GM18858 (cell line): ENCODE results near the gene AMBP.

ENCODE experiments used
- ATAC-seq: cut with Tn5 transposase; IDR thresholded peaks from one replicate; pipeline ENCODE4 v1.9.1; 2021; ENCODE audit not compliant: unreplicated experiment

Gene AMBP

DNA sequence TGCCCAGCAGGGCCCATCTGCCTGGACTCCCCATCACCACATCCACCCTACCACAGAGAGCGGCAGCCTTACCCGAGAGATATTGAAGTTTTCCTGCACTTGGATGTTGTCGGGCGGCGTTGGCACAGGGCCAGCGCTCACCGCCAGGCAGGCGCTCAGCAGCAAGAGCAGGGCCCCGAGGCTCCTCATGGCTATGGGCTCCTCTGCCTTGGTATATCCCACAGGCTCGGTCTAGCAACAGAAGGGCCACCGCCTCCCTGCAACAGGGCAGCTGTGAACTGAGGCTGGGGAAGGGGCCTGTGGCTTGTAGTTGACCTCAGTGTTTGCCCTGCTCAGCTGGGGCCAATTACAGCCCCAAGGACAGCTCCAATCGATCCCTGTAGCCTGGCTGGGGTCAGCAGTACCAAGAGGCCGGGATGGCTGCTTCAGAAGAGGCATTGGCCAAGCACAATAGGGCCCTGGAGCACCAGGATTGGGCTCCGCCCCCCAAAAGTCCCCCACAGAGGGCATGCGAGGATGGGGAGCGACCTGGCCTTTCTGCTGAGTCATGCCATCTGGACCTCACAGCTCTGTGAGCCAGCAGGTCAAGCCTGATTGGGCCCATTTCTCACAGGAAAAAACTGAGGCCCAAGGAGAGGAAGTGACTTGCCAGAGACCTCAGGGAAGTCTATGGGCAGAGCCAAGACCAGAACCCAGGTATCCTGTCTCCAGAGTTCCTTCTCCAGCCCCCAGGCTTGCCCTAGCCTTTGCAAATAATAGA is at the start of gene AMBP:
TSS of gene AMBP (minus strand) at position 280 of the 760 bp plus-strand sequence. CDS start at position 189, 91 bp downstream.
- ATAC-seq, result no peak

GRCh38 chr9:114126247-114127060 is 48.4 kb upstream of the AMBP start:
- ATAC-seq, result no peak

GRCh38 chr9:114125476-114126013 is 47.4 kb upstream of the AMBP start:
- no peak for ATAC-seq

DNA sequence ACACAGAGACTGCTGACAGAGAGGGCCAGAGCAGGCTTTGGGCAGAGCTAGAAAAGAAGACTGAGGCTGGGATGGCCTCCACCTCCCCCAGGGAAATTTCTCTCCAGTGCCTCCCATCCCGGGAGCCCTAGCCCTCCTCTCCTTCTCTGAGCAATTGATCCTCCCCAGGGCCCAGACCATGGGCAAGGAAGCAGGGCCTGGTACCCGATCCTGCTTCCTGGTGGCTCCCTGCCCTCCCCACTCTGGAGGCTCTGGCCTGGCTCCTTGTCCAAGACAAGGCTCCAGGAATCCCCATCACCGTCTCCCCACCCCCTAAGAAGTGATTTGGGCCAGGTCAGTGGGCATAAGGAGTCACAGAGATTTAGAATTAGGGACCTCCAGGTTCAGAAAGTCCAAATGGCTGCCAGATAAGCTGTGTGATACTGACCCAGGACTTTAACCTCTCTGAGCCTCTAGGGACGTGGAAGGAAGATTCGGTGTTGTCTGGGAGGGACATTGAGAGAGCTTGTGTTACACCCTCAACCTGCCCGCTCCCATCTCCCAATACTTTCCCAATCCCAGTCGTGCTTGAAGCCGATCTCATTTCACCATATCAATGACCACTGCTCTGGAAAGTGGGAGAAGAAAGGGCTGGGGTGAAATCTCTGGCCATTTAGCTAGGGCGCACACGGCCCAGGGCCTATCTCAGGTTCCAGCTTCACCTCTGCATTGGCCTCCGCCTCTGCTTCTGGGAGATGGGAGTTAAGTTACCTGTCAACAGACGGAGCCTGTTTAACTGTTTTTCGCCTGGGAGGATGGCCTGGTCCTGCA is 46.8 kb upstream of the AMBP start:
- no peak for ATAC-seq

DNA sequence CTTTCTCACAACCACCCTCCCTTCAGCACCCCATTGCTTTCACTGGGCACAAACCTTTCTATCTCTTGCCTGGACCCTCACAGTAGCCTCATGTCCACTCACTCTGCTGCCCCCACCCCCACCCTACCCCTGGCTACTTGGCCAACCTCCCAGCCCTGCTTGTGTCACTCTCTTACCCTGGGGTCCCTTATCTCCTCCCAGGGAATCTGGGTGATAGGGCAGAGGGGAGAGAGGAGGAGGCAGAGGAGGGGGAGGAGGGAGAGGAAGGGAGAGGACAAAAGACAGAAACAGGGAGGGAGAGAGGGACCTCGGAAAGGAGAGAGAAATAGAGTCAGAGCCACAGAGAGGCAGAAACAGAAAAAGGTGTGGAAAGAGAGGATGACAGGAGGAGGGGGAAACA is 46.0 kb upstream of the AMBP start:
- no peak for ATAC-seq

DNA sequence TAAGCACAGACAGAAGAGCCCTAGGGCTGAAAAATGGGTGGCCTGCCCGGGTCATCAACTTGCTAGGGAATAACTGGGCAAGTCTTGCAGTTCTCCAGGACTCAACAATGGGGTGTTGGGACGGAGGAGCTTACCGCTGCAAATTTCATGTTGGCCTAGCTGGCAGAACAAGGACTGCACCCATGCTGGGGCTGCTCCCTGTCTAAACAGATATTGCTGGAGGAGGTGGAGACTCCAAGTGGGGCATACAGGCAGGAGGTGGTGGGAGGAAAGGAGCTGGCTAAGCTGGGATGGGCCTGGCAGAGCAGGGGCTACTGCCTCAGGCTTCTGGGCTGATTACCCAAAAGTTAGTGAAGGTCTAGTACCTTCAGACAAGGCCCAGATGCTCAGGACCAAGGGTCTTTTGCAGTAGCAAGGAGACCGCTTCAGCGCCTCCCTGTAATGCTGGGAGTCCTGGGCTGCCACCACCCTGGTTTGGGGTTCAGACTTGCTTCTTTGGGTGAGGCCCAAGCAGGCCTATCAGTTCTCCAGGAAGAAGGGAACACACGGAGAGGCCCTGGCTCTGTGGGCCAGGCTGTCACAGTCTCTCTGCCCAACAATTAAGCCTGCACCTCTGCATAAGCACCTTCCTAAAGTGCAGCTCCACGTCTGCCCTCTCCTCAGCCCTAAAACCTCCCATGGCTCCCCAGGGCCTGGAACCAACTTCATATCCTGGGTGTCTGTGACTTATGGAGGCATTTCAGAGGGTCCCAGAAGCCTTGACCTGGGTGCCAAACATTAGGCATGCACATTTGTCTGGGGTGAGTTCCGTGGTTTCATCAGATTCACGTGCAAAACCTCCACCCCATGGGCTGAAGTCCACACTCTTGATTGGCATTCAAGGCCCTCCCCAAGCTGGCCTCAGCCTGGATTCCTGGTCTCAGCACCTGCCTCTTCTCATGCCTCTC is 45.2 kb upstream of the AMBP start:
- ATAC-seq, result no peak

- no peak for ATAC-seq
These were observed 44.3 kb upstream of the AMBP start for GRCh38 chr9:114122136-114123027.

DNA sequence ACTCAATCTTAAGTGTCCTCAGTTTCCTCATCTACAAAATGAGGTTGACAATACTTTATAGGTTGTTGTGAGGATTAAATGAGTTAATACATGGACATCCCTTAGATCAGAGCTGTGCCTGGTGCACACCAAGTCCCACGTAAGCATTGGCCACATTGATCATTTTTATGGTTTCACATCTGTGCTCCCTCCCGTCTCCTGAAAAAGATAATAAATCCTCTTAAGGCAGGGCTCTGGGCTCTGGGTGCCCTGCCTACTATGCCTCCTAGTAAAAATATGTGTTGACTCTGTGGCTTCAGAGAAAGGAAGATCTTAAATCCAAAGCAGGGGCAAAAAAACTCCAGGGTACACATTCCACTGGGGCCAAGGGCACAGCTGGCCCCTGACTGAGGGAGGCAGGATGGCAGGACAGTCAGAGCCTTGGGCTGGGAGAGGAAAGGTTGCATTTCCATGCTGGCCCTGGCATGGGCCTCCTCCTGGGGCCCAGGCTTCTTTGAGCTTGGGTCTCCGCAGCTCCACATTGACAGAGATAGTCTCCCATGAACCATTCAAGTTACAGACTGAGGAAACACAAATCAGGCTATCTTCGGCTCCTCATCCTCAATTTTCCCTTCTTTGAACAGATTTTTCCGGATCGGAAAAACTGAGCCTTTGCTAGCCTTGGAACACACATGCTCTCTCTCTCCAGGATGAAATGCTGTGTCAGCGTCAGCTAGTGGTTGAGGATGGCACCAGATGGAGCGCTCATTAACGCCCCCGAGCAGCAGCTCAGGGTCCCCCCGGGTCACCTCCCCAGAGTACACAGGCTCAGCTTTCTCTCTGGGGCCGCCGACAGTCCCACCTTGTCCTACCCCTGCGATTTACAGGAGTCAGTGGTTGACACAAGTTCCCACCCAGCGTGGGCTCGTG is 43.4 kb upstream of the AMBP start:
- ATAC-seq, result no peak

DNA sequence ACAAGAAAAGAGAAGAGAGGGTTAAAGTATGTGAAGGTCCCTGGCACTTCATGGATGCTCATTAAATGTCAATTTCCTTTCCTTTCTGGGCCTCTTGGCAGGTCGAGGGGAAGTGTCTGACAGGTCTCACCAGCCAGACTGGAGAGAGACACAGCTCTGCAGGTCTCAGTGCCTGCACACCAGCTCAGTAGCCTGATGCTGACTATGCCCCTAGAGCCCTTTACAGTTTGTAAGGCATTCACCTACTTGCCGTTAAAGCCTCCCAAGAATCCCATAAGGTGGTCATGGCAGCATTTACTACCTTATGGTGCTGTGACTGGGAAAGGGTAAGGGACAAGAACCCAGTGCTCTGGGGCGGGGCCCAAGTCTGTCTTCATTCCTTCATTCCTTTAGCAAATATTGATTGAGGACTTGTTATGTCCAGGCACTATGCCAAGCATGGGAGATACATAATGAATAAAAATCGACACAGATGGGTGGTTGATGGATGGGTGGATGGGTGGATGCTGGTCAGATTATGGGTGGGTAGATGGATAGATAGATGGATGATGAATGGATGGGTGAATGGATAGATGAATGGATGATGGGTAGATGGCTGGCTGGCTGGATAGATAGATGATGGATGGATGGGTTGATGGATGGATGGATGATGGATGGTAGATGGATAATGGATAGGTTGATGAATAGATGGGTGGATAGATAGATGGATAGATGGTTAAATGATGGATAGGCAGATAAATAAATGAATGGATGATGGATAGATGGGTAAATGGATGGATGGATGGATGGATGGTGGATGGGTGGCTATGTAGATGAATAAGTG is 42.3 kb upstream of the AMBP start:
- no peak for ATAC-seq

DNA sequence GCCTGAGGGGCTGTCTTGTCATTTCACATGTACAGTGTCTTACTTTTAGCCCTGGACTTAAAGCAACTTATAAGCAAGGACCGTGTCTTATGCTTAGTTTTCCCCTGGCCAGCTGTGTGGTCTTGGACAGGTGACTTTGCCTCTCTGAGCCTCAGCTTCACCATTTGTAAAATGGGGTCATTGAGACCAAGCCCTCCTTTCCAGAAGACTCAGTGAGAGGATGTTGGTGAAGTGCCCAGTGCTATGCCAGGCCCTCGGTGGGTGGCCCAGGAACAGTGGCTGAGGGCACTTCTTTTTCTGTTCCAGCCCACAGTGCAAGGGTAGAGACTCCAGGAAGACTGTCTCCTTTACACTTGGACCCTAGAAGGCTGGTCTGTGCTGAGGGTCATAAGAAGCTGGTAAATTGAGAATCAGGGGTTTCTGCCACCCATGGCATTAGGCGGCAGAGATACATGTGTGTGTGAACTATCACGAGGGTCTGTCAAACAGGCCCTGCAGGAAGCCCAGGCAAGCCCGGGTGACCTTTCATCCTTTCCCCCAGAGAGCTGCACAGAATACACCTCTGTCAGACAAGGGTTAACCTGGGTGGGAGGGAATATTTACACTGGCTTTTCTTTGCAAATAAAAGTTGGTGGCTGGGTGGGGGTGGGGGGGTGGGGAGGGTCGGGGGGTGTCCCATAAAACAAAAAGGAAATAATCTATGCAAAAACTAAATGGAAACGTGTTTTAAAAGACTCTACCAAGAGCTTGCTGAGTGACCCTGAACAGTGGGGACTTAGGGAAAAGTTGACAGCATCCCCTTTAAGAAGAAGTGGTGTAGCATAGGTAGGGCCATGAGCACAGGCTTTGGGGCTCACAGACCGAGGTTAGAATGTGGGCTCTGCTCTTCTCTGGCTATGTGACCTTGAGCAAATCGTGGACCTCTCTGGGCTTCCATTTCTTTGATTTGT is 41.4 kb upstream of the AMBP start:
- ATAC-seq, result no peak

DNA sequence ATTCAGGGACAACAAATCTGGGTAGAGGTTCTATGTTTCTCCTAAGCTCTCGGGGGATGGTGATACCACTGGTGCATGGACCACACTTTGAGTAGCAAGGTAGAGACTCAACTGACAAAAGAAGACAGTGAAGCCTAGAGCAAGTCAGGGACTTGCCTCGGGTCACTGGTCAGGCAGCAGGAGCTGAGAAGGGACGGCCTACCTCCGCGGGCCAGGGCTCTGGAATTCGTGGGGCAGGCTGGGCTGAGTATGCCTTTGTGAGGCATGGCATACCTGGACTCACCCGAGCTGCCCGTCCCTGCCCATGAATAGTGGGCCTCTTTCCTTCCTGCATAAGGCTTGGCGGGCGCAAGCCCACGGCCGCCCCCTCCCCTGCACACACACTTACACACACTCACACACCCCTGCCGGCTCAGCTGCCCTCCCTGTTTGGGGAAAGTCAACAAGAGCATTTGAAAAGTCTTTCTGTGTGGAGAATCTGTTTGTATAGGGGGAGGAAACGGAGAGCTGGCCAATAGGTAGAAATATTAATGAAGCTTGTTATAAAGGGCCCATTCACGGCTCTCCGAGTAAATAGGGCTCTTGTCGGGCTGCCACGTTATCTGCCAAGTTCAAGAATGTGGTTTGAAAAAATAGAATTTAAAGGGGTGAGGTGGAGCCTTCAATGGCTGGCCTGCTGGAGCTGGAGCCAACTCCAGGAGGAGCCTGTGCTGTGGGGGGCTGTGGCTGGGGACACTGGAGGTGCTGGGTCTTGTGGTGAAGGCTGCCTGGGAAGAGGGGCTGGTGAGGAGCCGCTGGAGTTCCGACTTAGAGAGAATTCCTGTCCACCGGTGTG is 40.1 kb upstream of the AMBP start:
- ATAC-seq, result no peak

DNA sequence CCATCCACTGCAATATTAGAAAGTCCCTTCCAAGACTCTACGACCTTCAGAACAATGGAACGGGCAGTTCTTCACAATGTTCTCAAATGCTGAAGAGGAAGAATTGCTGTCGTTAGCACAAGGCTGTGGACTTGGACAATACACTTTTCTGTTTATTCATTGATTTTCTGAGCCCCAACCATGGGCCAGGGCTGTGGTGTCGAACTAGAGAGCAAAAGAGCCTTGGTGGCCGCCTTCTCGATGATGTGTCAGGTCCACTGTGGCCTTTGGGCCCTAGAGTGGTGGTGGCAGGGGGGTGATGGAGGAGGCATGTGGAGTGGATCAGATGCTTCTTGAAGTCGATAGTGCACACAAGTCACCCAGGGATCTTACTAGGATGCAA is 39.5 kb upstream of the AMBP start:
- no peak for ATAC-seq

GRCh38 chr9:114116126-114116747 is 38.1 kb upstream of the AMBP start:
- ATAC-seq, result no peak

DNA sequence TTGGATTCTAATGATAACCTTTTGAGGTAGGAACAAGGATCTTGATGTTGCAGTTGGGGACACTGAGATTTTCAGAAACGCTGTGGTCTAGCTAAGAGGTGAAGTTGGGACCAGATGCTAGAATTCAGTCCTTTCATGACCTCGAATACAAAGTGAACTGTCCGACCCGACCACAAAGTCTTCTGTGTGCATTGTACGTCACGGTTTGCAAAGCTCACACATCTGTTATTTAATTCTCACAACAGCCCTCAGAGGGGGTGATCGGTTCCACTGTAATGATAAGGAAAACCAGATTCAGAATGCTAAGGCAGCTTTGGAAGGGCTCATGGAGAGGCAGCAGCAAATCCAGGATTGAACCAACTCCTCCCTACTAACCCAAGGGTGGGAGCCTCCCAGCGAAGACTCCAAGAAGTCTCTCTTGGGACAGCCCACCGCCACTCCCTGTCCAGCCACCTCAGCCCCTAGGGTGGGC is 37.6 kb upstream of the AMBP start:
- no peak for ATAC-seq

GRCh38 chr9:114114364-114114763 is 36.3 kb upstream of the AMBP start:
- ATAC-seq, result no peak
